Bronchial epithelial cell (primary cell): ENCODE data around the gene MARCHF10. TPM values are rescaled to one million over a fixed set of nuclear protein-coding genes. Genes with fewer than 3 reads are reported as not detected.

ENCODE experiments used
- DNase-seq: peaks from one replicate; pipeline ENCODE4 v3.0.0-alpha.2; 2010; ENCODE audit warnings: low read depth
- FAIRE-seq: peaks from 2 replicates; lab custom pipeline; 2011; peaks lifted over from hg19 to GRCh38; lab: Jason Lieb, UNC
- H3K27me3 ChIP-seq: 2 replicates; pipeline ENCODE4 v1.5.1; 2011; ENCODE audit warnings: low read length; ENCODE audit not compliant: control insufficient read depth, insufficient read depth
- H3K36me3 ChIP-seq: 2 replicates; pipeline ENCODE4 v1.5.1; 2011; ENCODE audit warnings: low read length; ENCODE audit not compliant: control insufficient read depth, insufficient read depth
- H3K4me3 ChIP-seq: 2 replicates; pipeline ENCODE4 v1.5.1; 2011; ENCODE audit warnings: mild to moderate bottlenecking, low read depth, low read length, control low read depth
- CTCF ChIP-seq: IDR thresholded peaks from 2 replicates; pipeline ENCODE4 v1.5.1; 2011; ENCODE audit warnings: mild to moderate bottlenecking, moderate library complexity, low read length, control low read depth, inconsistent platforms; ENCODE audit not compliant: insufficient read depth, severe bottlenecking
- total RNA-seq: library from RNA; depleted of rRNA; stranded (reverse); fragments of >200 nt; gene quantifications from 2 replicates; pipeline ENCODE4 v1.2.1, GENCODE V29; 2014

Gene MARCHF10
- total RNA-seq, 1 donor from 2014 or later: not detected

- no peak overlapping the region for H3K4me3 ChIP-seq
- H3K36me3 ChIP-seq: no peaks in the 10 kb centered on the region
- no peak for TF ChIP-seq CTCF
- H3K27me3 ChIP-seq: no peaks in the 10 kb centered on the region
- DNase-seq (no peak), FAIRE-seq (no peak)
Observed at GRCh38 chr17:62782730-62783270, 25.3 kb downstream of the MARCHF10 start.

- DNase-seq (peak; percentile 99), FAIRE-seq (peak; percentile 7)
- Histone ChIP-seq H3K4me3 (no peak overlapping the region), H3K27me3 (no peaks in the 10 kb centered on the region), H3K36me3 (no peaks in the 10 kb centered on the region)
- TF ChIP-seq CTCF: no peak
Observed at GRCh38 chr17:62781831-62782251, 26.3 kb downstream of the MARCHF10 start.

GRCh38 chr17:62781356-62781755 is 26.8 kb downstream of the MARCHF10 start:
- no peak for TF ChIP-seq CTCF
- FAIRE-seq (no peak), DNase-seq (no peak)

GRCh38 chr17:62780951-62781350 is 27.2 kb downstream of the MARCHF10 start:
- DNase-seq (peak; percentile 68), FAIRE-seq (no peak)
- Histone ChIP-seq H3K36me3 (no peaks in the 10 kb centered on the region), H3K27me3 (no peaks in the 10 kb centered on the region), H3K4me3 (no peak overlapping the region)
- no peak for TF ChIP-seq CTCF

More at GRCh38 chr17:62781356-62781755, 26.8 kb downstream of the MARCHF10 start:
- H3K27me3 ChIP-seq: no peaks in the 10 kb centered on the region
- no peaks in the 10 kb centered on the region for H3K36me3 ChIP-seq
- no peak overlapping the region for H3K4me3 ChIP-seq

GRCh38 chr17:62780269-62780668 is 27.8 kb downstream of the MARCHF10 start:
- no peak for FAIRE-seq
- Histone ChIP-seq H3K4me3 (no peak overlapping the region), H3K27me3 (no peaks in the 10 kb centered on the region), H3K36me3 (no peaks in the 10 kb centered on the region)
- DNase-seq: peak; percentile 83
- TF ChIP-seq CTCF: peak; percentile 49
